ENCODE results near the gene PRKAR1B. TPM values are rescaled to one million over a fixed set of nuclear protein-coding genes. Genes with fewer than 3 reads are reported as not detected.
A peak's percentile ranks its signal among the peaks of the same experiment; 100 is the strongest.
"Not testable (repeated sequence)": the region's sequence is repeated elsewhere in the genome, so short reads cannot be mapped to it uniquely, and the experiment has no call there.

The PRKAR1B gene
- total RNA-seq, 2 donors from 2014 or later: 12.1 to 54.1 TPM

DNA sequence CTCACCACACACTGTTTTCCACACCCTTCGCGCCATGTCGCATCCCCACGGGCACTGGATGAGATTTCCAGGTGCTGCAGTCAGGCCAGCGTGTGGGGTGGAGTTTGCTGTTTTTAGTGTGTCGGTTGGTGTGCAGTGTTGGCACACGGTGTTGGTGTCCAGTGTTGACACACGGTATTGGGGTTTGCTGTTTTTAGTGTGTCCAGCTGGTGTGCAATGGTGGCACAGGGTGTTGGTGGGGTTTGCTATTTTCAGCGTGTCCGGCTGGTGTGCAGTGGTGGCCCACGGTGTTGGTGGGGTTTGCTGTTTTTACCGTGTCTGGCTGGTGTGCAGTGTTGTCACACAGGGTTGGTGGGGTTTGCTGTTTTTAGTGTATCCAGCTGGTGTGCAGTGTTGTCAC is 20.1 kb upstream of the PRKAR1B start:
- Mint-ChIP-seq H3K36me3 (peaks cover 10 to 16% of the 10 kb centered on the region in 2 donors), H3K9me3 (no peaks in the 10 kb centered on the region), H3K27ac (peak overlapping the region in 1 of 2 donors; percentile 36)
- no peak for ATAC-seq
- DNase-seq (ENCODE audit: low spot score in 2 of 2): no peak

DNA sequence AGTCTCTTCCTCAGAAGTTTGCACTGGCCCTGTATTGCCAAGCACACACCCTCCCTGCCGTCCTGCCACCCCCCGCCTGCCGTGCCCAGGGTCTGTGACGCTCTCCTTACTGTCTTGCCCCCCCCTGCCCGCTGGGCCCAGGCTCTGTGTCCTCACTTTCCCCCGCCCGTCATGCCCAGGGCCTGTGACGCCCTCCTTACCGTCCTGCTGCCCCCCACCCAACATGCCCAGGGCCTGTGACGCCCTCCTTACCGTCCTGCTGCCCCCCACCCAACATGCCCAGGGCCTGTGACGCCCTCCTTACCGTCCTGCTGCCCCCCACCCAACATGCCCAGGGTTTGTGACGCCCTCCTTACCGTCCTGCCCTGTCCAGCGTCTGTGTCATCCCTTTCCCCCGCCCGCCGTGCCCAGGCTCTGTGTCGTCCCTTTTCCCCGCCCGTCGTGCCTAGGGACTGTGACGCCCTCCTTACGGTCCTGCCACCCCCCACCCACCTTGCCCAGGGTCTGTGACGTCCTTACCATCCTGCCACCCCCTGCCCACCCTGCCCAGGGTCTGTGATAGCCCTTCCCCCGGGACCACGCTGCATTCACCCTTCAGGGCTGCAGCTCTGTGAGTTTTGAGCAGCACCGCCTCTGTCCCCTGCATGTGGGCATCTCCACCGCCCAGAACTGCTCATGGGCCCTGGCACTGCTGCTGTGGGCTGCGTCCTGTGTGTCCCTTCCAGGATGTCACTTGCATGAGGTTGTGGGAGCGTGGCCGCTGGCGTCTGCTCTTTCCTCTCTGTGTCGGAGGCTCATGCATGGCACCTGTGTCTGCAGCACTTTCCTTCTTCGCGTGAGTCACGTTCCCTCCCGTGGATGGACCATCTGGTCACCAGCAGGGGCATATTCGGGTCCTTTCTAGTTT is 19.3 kb upstream of the PRKAR1B start:
- no peaks in the 10 kb centered on the region for H3K9me3 Mint-ChIP-seq
- ATAC-seq (no peak), DNase-seq (ENCODE audit: low spot score in 2 of 2) (no peak)
- no peak overlapping the region for H3K27ac Mint-ChIP-seq
- peaks cover 10 to 16% of the 10 kb centered on the region in 2 donors for H3K36me3 Mint-ChIP-seq

DNA sequence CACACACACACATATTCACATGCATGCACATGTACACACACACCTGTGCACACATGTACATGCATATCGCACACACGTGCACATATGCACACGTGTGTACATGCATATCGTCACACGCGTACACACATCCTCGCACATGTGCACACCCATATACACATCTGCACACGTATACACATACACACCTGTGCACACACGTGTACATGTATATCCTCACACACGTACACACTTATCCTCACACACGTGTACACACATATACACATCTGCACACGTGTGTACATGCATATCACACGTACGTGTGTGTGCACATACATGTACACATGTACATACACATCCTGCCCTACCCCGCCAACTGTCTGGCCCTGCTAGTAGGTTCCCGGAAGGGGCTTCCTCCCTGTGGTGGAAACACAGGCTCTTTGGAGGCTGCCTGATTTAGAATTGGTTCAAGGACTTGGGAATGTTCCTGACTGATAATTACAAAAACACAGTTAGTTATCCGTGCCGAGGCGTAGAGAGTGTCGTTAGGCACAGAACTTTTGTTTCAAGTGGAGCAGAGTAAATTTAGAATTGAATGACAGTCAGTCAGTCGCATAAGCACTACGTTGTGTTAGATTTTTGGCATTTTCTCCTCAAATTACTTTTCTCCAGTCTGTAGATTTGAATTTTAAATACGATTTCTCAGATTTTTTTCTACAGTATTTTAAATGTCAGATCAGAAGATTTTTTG is 18.5 kb upstream of the PRKAR1B start:
- Mint-ChIP-seq H3K27ac (no peak overlapping the region), H3K9me3 (no peaks in the 10 kb centered on the region), H3K36me3 (peaks cover 10 to 16% of the 10 kb centered on the region in 2 donors)
- ATAC-seq (no peak), DNase-seq (ENCODE audit: low spot score in 2 of 2) (no peak)

DNA sequence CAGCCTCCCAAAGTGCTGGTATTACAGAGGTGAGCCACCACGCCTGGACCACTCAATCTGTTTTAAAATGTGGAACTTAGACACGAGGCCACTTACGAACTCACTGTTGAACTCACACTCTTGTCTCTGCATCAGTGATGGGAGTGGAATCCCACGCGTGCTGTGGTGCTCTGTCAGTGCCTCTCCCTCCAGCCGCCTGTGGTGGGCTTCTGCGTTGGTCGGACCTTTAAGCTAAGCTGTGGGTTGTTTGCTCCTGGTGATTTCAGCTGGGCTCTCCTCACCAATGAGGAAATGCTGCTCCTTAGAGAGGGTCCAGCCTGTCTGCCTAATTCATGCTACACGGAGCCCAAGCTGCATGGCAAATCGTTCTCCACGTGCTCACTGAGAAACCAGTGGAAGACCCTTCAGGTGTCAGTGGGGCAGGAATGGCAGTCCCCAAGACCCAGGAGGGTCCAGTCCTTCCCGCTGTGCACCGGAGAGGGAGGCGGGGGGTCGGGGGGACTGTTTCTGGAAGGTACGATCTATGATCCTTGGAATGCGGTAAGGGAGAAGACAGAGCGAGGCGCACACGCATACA is 17.9 kb upstream of the PRKAR1B start:
- H3K9me3 Mint-ChIP-seq: no peaks in the 10 kb centered on the region
- H3K36me3 Mint-ChIP-seq: peaks cover 10 to 16% of the 10 kb centered on the region in 2 donors
- ATAC-seq (no peak), DNase-seq (ENCODE audit: low spot score in 2 of 2) (no peak)
- no peak overlapping the region for H3K27ac Mint-ChIP-seq

DNA sequence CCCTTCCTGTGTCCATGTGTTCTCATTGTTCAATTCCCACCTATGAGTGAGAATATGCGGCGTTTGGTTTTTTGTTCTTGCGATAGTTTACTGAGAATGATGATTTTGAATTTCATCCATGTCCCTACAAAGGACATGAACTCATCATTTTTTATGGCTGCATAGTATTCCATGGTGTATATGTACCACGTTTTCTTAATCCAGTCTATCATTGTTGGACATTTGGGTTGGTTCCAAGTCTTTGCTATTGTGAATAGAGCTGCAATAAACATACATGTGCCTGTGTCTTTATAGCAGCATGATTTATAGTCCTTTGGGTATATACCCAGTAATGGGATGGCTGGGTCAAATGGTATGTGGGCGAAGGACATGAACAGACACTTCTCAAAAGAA is 17.0 kb upstream of the PRKAR1B start:
- peaks cover 14 to 16% of the 10 kb centered on the region in 2 donors for H3K36me3 Mint-ChIP-seq
- ATAC-seq; H3K9me3 Mint-ChIP-seq; DNase-seq (ENCODE audit: low spot score in 2 of 2); H3K27ac Mint-ChIP-seq: not testable (repeated sequence)

DNA sequence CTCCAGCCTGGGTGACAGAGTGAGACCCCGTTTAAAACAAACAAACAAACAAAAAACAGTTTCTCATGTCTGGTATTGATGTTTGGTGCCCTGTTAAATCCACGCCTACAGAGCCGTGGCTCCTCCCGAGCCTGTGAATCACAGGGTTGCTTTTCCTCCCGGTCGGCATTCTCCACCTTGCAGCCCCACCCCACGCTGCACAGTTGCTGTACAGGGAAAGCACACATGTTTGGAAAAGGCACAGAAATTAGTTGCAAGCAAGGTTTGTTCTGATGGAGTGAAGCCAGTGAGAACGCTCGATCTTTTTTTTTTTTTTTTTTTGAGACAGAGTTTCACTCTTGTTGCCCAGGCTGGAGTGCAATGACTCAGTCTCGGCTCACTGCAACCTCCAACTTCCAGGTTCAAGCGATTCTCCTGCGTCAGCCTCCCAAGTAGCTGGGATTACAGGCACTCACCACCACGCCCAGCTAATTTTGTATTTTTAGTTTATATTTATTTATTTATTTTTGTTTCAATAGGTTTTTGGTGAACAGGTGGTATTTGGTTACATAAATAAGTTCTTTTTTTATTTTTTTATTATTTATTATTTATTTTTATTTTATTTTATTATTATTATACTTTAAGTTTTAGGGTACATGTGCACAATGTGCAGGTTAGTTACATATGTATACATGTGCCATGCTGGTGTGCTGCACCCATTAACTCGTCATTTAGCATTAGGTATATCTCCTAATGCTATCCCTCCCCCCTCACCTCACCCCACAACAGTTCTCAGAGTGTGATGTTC is 16.5 kb upstream of the PRKAR1B start:
- not testable (repeated sequence) for DNase-seq (ENCODE audit: low spot score in 2 of 2); H3K27ac Mint-ChIP-seq; ATAC-seq; H3K9me3 Mint-ChIP-seq
- peaks cover 14 to 16% of the 10 kb centered on the region in 2 donors for H3K36me3 Mint-ChIP-seq

DNA sequence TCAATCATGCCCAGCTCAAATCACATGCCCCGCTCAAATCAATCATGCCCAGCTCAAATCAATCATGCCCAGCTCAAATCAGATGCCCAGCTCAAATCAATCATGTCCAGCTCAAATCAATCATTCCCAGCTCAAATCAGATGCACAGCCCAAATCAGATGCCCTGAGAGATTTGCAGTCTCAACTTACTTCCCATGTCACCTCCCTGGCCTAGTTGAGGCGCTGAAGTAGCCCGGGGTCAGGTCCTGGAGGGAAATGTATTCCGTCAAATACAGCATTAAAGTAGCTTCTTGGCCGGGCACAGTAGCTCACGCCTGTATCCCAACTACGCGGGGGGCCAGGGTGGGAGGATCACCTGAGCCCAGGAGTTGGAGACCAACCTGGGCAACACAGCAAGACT is 15.7 kb upstream of the PRKAR1B start:
- no peak for ATAC-seq
- Mint-ChIP-seq H3K36me3 (peaks cover 14 to 16% of the 10 kb centered on the region in 2 donors), H3K9me3 (no peaks in the 10 kb centered on the region), H3K27ac (no peak overlapping the region)
- DNase-seq (ENCODE audit: low spot score in 2 of 2): no peak

DNA sequence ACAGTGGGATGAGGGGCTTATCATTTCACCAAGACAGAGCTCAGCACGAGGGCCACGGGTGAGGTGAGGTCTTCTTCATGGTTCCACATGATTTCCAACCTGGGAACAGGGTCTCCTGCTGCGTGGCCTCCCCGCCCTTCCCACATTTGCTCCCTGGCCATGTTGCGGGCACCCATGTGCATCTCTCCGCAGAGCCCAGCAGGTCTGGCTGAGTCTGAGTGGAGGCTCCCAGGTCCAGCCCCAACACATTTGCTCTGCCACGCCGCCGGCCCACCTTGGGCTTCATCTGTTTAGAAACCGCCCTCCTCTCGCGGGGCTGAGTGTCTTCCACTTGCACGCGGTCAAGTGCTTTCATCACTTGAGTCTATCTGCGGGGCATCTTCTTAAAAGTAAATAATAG is 14.8 kb upstream of the PRKAR1B start:
- Mint-ChIP-seq H3K27ac (no peak overlapping the region), H3K36me3 (peaks cover 14 to 16% of the 10 kb centered on the region in 2 donors), H3K9me3 (no peaks in the 10 kb centered on the region)
- DNase-seq (ENCODE audit: low spot score in 2 of 2) (no peak), ATAC-seq (no peak)

DNA sequence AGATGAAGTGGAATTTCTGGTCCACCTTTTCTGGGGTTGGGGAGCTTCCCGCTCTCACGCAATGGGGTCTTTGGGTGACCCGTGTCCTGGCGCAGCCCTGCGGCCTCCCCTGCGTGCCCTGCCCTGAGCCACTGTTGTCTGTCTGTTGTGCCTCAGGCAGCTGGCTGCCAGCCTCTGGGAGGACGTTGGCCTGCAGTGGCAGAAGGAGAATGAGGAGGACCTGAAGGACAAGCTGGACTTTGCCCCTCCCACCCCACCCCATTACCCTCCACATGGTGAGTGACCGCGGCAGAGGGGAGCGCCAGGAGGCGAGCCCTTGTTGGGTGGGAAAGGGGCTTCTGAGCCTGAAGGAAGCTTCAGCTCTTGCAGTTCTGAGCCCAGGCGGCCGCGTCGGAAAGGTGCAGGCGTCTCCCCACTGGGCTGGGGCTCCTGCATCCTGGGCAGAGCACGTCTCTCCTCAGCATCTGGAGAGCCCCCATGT is 14.2 kb upstream of the PRKAR1B start:
- no peak for DNase-seq (ENCODE audit: low spot score in 2 of 2)
- Mint-ChIP-seq H3K27ac (no peak overlapping the region), H3K9me3 (no peaks in the 10 kb centered on the region), H3K36me3 (peaks cover 14 to 16% of the 10 kb centered on the region in 2 donors)
- no peak for ATAC-seq

DNA sequence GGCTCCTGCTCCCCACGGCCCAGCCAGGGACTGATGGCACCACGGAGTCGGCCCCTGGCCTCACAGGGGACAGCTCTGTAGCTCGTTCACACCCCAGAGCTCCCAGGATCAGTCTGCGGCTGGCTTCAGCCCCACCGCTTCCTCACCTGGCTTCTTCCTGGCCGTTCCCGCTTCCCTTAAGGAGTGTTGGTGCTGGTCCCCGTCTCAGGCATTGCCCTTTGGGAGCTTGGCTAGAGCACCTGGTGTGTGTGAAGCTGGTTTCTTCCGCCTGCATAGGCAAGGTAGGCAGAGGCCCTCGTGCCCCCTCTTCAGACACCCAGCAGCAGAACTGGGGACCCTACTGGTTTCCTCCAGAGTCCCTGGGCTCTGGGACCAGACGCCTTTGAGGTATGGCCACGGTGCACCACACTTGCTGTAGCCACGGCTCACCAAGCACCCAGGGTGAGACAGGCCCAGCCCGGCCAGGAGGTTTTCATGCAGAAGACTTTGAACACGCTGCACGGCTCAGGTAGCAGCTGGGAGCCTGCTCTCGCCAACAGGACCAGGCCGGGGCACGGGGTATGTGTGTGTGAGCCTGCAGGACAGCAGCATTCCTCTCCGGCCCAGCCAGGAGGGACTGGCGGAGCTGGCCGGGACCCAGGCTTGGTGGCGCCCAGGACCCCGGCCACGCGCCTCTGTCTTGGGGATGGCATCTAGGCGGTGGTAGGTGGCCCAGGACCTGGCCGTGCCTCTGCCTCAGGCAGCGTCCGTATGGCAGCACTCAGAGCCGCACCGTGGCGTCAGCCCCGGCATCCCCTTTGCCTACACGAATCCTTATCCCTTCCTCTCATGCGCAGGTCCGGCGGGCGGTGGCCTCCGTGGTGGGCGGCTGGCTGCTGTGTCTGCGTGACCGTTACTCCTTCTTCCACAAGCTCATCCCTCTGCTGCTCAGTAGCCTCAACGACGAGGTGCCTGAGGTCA is 13.2 kb upstream of the PRKAR1B start:
- Mint-ChIP-seq H3K9me3 (no peaks in the 10 kb centered on the region), H3K27ac (no peak overlapping the region), H3K36me3 (peaks cover 9 to 10% of the 10 kb centered on the region in 2 donors)
- DNase-seq (ENCODE audit: low spot score in 2 of 2): no peak
- no peak for ATAC-seq

DNA sequence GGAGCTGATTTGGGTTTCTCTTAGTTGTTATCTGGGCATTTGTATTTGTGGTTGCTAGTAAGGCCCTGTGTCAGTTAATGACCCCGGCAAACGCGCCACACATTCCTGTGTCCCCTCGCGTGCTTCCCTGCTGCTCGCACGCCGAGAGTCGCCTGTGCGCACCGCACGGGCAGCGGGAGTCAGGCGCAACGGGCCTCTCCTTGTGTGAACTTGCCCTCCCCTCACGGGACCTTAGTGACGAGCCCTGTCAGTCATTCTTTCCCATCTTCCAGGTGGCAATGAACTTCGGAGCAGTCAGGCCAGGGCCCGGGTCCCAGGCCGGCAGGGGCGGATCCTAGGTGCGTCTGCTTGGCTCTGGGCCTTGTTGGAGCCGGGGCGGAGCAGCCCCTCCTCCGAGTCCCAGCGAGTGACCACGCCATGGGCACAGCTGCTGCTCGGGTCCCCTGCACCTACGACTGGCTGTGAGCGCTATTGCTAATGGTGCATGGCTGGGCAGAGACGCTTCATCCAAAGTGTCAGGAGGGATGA is 12.4 kb upstream of the PRKAR1B start:
- ATAC-seq: no peak
- Mint-ChIP-seq H3K9me3 (no peaks in the 10 kb centered on the region), H3K27ac (no peak overlapping the region)

DNA sequence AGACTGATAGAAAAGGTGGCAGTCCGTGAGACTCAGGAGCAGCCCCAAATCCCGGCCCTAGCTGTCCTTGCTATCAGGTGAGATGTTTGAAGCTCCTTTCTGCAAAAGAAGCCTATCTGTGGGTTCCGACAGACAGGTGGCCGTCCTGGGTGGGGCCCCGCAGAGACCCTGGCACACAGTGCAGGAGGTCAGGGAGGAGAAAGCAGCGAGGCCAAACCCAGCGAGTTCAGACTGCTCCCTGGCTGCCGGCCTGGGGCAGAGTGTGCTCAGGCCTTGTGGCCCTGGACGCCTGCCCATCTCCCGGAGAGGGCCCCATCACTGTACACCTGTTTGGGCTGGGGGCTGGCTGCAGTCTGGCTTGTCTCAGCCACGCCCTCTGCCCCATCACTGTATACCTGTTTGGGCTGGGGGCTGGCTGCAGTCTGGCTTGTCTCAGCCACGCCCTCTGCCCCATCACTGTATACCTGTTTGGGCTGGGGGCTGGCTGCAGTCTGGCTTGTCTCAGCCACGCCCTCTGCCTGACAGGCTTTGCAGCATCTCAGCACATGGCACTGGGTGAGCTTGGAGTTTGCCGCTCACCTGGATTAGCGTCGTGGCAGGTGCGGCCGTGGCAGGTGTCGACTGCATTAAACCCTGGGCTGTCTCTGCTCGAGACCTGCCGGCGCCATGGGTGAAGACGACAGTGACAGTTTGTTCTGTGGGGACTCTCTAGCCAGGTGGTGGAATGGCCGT is 11.8 kb upstream of the PRKAR1B start:
- ATAC-seq (no peak), DNase-seq (ENCODE audit: low spot score in 2 of 2) (no peak)
- H3K36me3 Mint-ChIP-seq: peaks cover 4 to 5% of the 10 kb centered on the region in 2 donors
- no peak overlapping the region for H3K27ac Mint-ChIP-seq
- H3K9me3 Mint-ChIP-seq: no peaks in the 10 kb centered on the region

More for the DNA sequence above, 12.4 kb upstream of the PRKAR1B start:
- DNase-seq (ENCODE audit: low spot score in 2 of 2): no peak
- peaks cover 4 to 5% of the 10 kb centered on the region in 2 donors for H3K36me3 Mint-ChIP-seq

DNA sequence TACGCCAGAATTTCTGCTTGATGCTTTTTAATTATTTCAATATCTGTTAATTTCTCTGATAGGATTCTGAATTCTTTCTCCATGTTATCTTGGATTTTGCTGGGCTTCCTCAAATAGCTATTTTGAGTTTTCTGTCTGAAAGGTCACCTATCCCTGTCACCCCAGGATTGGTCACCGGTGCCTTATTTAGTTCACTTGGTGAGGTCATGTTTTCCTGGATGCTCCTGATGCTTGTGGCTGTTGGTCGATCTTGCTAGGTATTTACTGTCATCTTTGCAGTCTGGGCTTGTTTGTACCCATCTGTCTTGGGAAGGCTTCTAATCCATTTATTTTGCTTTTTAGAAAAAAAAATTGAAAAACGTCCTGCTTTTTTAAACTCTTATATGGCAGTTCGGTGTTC is 11.2 kb upstream of the PRKAR1B start:
- H3K27ac Mint-ChIP-seq: no peak overlapping the region
- DNase-seq (ENCODE audit: low spot score in 2 of 2) (no peak), ATAC-seq (no peak)
- no peaks in the 10 kb centered on the region for H3K9me3 Mint-ChIP-seq
- peaks cover 4 to 5% of the 10 kb centered on the region in 2 donors for H3K36me3 Mint-ChIP-seq

DNA sequence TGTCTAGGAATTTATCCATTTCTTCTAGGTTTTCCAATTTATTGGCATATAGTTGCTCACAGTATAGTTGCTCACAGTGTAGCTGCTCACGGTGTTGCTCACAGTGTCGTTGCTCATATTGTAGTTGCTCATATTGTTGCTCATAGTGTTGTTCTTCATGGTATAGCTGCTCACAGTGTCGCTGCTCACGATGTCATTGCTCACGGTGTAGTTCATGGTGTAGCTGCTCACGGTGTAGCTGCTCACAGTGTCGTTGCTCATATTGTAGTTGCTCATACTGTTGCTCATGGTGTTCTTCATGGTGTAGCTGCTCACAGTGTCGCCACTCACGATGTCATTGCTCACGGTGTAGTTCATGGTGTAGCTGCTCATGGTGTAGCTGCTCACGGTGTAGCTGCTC is 7.7 kb upstream of the PRKAR1B start:
- H3K9me3 Mint-ChIP-seq: no peaks in the 10 kb centered on the region
- H3K27ac Mint-ChIP-seq: no peak overlapping the region
- DNase-seq (ENCODE audit: low spot score in 2 of 2) (no peak), ATAC-seq (no peak)
- peaks cover 0 to 4% of the 10 kb centered on the region in 2 donors for H3K36me3 Mint-ChIP-seq

DNA sequence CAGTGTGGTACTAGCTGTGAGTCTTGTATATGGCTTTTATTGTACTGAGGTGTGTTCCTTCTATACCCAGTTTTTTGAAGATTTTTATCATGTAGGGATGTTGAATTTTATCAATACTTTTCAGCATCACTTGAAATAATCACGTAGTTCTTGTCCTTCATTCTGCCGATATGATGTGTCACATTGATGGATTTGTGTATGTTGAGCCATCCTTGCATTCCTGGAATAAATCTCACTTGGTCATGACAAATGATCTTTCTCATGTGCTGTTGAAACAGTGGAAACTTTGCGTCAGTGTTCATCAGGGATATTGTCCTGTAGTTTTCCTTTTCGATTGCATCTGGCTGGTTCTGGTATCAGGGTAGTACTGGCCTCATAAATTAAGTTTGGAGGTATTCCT is 7.1 kb upstream of the PRKAR1B start:
- ATAC-seq (no peak), DNase-seq (ENCODE audit: low spot score in 2 of 2) (no peak)
- Mint-ChIP-seq H3K36me3 (no peaks in the 10 kb centered on the region), H3K27ac (no peak overlapping the region), H3K9me3 (no peaks in the 10 kb centered on the region)

Data from activated naive CD4-positive, alpha-beta T cell treated with anti-CD3 and anti-CD28 coated beads, Interleukin-2, amount 50 U/mL, for 72 hours (primary cell).